SH-SY5Y (cell line): ENCODE data around the gene CDK10.

Experiments
- GATA2 ChIP-seq: IDR thresholded peaks from 2 replicates; pipeline ENCODE4 v1.6.1; 2011; ENCODE audit warnings: mild to moderate bottlenecking, low read depth, low read length
- GATA3 ChIP-seq: IDR thresholded peaks from 2 replicates; pipeline ENCODE4 v1.6.1; 2011; ENCODE audit warnings: low read depth, mild to moderate bottlenecking, low read length, moderate library complexity

- TF ChIP-seq GATA2 = no peak
- no peak for TF ChIP-seq GATA3
These were observed 39.6 kb upstream of the CDK10 start for GRCh38 chr16:89646906-89647305.
